Astrocyte of the cerebellum (primary cell): ENCODE measurements around the gene TMTC1.

Source experiments
- DNase-seq: peaks from one replicate; pipeline ENCODE4 v3.0.0-alpha.2; 2011; ENCODE audit warnings: low read depth
- H3K4me3 ChIP-seq: 2 replicates; pipeline ENCODE4 v1.5.1; 2011; ENCODE audit warnings: mild to moderate bottlenecking, low read depth, low read length, moderate library complexity
- in situ Hi-C: cut with HindIII; loops from 2 replicates; pipeline ENCODE4 v1.10.0; 2017; ENCODE audit warnings: low sequenced_read_pairs
- TF ChIP-seq, protein P1 (sequence below): IDR thresholded peaks from 2 replicates; pipeline ENCODE4 v1.5.1; 2012; ENCODE audit warnings: low read length, low read depth, moderate library complexity, mild to moderate bottlenecking; ENCODE audit errors: missing control alignments

Gene TMTC1

GRCh38 chr12:29565727-29566126 lies 218.0 kb downstream of the TMTC1 start:
- in situ Hi-C loops, result no loop called here
- TF ChIP-seq, protein P1, sequence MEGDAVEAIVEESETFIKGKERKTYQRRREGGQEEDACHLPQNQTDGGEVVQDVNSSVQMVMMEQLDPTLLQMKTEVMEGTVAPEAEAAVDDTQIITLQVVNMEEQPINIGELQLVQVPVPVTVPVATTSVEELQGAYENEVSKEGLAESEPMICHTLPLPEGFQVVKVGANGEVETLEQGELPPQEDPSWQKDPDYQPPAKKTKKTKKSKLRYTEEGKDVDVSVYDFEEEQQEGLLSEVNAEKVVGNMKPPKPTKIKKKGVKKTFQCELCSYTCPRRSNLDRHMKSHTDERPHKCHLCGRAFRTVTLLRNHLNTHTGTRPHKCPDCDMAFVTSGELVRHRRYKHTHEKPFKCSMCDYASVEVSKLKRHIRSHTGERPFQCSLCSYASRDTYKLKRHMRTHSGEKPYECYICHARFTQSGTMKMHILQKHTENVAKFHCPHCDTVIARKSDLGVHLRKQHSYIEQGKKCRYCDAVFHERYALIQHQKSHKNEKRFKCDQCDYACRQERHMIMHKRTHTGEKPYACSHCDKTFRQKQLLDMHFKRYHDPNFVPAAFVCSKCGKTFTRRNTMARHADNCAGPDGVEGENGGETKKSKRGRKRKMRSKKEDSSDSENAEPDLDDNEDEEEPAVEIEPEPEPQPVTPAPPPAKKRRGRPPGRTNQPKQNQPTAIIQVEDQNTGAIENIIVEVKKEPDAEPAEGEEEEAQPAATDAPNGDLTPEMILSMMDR, result no peak
- no peak for DNase-seq
- H3K4me3 ChIP-seq, result no peak overlapping the region

DNA sequence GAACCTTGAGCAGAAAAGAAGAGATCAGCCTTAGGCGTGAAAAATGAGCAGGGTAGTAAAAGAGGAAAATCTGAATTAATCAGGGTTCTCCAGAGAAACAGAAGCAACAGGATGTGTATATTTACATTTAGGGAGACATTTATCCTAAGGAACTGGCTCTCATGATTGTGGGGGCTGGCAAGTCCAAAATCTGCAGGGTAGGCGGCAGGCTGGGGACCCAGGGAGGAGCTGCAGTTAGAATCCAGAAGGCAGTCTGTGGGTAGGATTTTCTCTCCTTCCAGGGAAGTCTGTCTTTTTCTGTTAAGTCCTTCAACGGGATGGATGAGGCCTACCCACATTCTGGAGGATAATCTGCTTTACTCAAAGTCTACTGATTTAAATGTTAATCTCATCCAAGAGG lies 218.8 kb downstream of the TMTC1 start:
- in situ Hi-C loops, result no loop called here

GRCh38 chr12:29563636-29564035 lies 220.1 kb downstream of the TMTC1 start:
- in situ Hi-C loops, result no loop called here
- DNase-seq, result no peak

More for the DNA sequence above, 218.8 kb downstream of the TMTC1 start:
- no peak for DNase-seq
- TF ChIP-seq, protein P1, result no peak
- H3K4me3 ChIP-seq, result no peak overlapping the region

DNA sequence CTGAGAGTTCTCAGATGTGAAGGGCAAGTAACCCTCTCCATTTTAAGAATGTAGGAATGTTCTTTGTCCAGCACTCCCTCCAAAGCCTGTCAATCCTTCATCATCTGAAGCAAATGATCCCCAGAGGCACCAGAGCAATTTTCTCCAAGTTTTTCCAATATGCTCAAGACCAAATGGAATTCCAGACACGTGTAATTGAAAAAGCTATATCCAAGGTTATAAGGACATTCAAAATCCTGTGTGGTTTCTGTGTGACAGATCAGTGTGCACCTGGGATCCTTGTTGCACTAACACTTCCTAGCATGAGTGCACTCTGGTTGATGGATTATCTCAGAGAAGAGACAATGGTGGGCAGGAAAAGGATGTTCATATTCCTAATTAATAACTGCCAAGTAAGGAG lies 220.7 kb downstream of the TMTC1 start:
- DNase-seq, result no peak
- TF ChIP-seq, protein P1, result no peak
- in situ Hi-C loops, result no loop called here
- no peak overlapping the region for H3K4me3 ChIP-seq

More at GRCh38 chr12:29563636-29564035, 220.1 kb downstream of the TMTC1 start:
- TF ChIP-seq, protein P1, result no peak
- no peak overlapping the region for H3K4me3 ChIP-seq

DNA sequence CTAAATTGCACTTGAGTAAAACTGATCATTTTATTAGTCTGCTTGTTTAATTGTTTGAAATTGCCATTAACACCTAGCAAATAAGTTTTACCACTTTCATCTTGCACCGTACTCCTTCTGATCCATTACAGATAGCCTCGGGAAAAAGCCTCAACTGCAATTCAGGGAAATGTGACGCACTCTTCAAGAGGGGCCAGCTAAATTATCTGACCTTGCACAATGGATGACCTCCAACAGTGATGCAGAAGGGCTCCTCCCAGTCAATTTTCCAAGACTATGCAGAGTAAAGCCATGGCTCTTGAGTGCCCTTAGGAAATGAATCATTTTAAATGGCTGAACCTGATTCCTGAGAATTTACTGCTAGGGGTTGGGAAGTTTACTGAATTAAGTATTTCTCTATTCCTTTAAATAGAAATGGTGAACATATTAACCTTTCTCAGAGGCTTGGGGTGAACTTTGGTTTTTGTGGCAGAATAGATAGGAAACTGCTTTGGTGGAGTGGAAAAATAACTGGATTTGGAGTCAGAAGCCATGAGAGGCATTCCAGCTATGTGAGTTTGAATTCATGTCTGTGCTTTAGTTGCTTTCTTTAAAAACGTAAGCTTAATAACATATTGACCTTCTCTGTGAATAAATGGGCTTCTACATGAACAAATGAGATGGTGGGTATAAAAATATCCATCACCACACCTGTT lies 221.5 kb downstream of the TMTC1 start:
- in situ Hi-C loops, result no loop called here
- H3K4me3 ChIP-seq, result no peak overlapping the region
- TF ChIP-seq, protein P1, result no peak
- no peak for DNase-seq

DNA sequence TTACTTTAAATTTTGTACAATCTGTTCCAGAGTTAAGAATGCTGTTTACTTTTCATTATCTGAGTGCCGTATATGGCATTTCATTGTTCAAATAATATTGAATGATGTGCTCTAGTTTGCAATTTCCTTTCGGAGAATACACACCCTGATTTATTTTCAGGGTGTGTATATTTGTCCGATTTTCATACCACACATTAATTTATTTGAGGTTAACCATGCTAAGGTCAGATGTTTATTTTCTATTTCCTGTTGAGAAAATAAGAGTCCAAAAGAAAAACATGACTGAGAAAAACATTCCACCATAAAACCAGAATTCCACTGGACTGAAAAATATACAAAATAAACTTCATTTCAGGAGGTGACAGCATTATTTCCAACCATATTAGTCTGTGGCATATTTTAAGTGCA lies 222.1 kb downstream of the TMTC1 start:
- no peak overlapping the region for H3K4me3 ChIP-seq
- in situ Hi-C loops, result no loop called here
- DNase-seq, result no peak
- TF ChIP-seq, protein P1, result no peak
